Muscle of leg (tissue), 11 donors: ENCODE data around the gene HCCS. TPM values are rescaled to one million over a fixed set of nuclear protein-coding genes. Genes with fewer than 3 reads are reported as not detected.
"Not testable (repeated sequence)": the region's sequence is repeated elsewhere in the genome, so short reads cannot be mapped to it uniquely, and the experiment has no call there.

Experiments
- DNase-seq: peaks from one replicate; pipeline ENCODE4 v3.0.0; 2013
- H3K27ac ChIP-seq: one replicate; pipeline ENCODE4 v1.5.1; 2013; ENCODE audit warnings: mild to moderate bottlenecking, low read length, control low read depth
- H3K27me3 ChIP-seq: one replicate; pipeline ENCODE4 v1.6.1; 2013; ENCODE audit warnings: low read length; ENCODE audit not compliant: control insufficient read depth, insufficient read depth
- H3K36me3 ChIP-seq: one replicate; pipeline ENCODE4 v1.6.1; 2013; ENCODE audit warnings: low read length; ENCODE audit not compliant: control insufficient read depth, insufficient read depth
- H3K4me1 ChIP-seq: one replicate; pipeline ENCODE4 v1.6.1; 2013; ENCODE audit warnings: low read length; ENCODE audit not compliant: control insufficient read depth, insufficient read depth
- H3K4me3 ChIP-seq: one replicate; pipeline ENCODE4 v1.5.1; 2013; ENCODE audit warnings: low read length, control low read depth
- H3K9me3 ChIP-seq: replicated peaks from 2 replicates; pipeline ENCODE4 v1.6.1; 2013; ENCODE audit warnings: low read depth, low read length; ENCODE audit not compliant: control insufficient read depth
- WGBS: methylation state at CpG from one replicate; pipeline ENCODE4 v1.1.5; 2013; ENCODE audit warnings: missing lambda C conversion rate; ENCODE audit not compliant: insufficient coverage; 5-methylcytosine and 5-hydroxymethylcytosine counted together
- polyA plus RNA-seq, 8 donors: library from polyadenylated mRNA; unstranded; fragments of 120-200 nt; gene quantifications; one replicate each; pipeline versions ENCODE4 v1.2.1 to v1.2.3, GENCODE V29; 2013; ENCODE audit warnings: inconsistent platforms in 1 of 8, low replicate concordance in 1 of 8; ENCODE audit not compliant: insufficient read length in 8 of 8, insufficient read depth in 1 of 8
- total RNA-seq: library from RNA; stranded (reverse); fragments of 120-200 nt; gene quantifications from one replicate; pipeline ENCODE4 v1.2.4, GENCODE V29; 2013

The HCCS gene
- total and polyA plus RNA-seq, 9 donors, result 17.2 to 35.0 (median 27.7) TPM

- H3K4me1 ChIP-seq, result peaks cover 19% of the 10 kb centered on the region
- no peak overlapping the region for H3K4me3 ChIP-seq
- H3K27me3 ChIP-seq, result peaks cover 6% of the 10 kb centered on the region
- H3K9me3 ChIP-seq, result no peaks in the 10 kb centered on the region
- peaks cover 23% of the 10 kb centered on the region for H3K36me3 ChIP-seq
- peak; percentile 48 for DNase-seq
- H3K27ac ChIP-seq, result peak overlapping the region; percentile 45
Measured at GRCh38 chrX:11113731-11114130, 2.6 kb downstream of the HCCS start.

- Histone ChIP-seq H3K4me1 (peaks cover 11% of the 10 kb centered on the region), H3K36me3 (peaks cover 28% of the 10 kb centered on the region), H3K27me3 (peaks cover 15% of the 10 kb centered on the region), H3K9me3 (no peaks in the 10 kb centered on the region), H3K27ac (no peak overlapping the region), H3K4me3 (no peak overlapping the region)
- WGBS, result 84% methylated on average over 2 of the region's 3 CpGs
- DNase-seq, result no peak
Measured at GRCh38 chrX:11117745-11118144, 6.6 kb downstream of the HCCS start.

- no peaks in the 10 kb centered on the region for H3K9me3 ChIP-seq
- WGBS, result 77% methylated on average over 5 of the region's 8 CpGs
- H3K4me3 ChIP-seq, result no peak overlapping the region
- H3K36me3 ChIP-seq, result peaks cover 24% of the 10 kb centered on the region
- peaks cover 13% of the 10 kb centered on the region for H3K27me3 ChIP-seq
- no peak for DNase-seq
- H3K4me1 ChIP-seq, result no peaks in the 10 kb centered on the region
- H3K27ac ChIP-seq, result no peak overlapping the region
Measured at GRCh38 chrX:11119313-11119943, 8.3 kb downstream of the HCCS start.

- not testable (repeated sequence) for H3K4me3 ChIP-seq, DNase-seq, H3K9me3 ChIP-seq, H3K27ac ChIP-seq, H3K36me3 ChIP-seq, H3K4me1 ChIP-seq
- H3K27me3 ChIP-seq, result peaks cover 11% of the 10 kb centered on the region
- no CpG with 5 or more reads among the region's 6 CpGs for WGBS
Measured at GRCh38 chrX:11123087-11123486, 12.0 kb downstream of the HCCS start.

- Histone ChIP-seq H3K4me1 (no peaks in the 10 kb centered on the region), H3K27ac (no peak overlapping the region), H3K4me3 (no peak overlapping the region), H3K9me3 (no peaks in the 10 kb centered on the region), H3K27me3 (peaks cover 8% of the 10 kb centered on the region), H3K36me3 (peaks cover 5% of the 10 kb centered on the region)
- DNase-seq, result no peak
- WGBS, result no CpG with 5 or more reads among the region's 2 CpGs
Measured at GRCh38 chrX:11124112-11124511, 13.0 kb downstream of the HCCS start.

- Histone ChIP-seq H3K27me3 (peaks cover 5% of the 10 kb centered on the region), H3K36me3 (peaks cover 3% of the 10 kb centered on the region), H3K4me3 (no peak overlapping the region), H3K27ac (no peak overlapping the region), H3K9me3 (no peaks in the 10 kb centered on the region), H3K4me1 (no peaks in the 10 kb centered on the region)
- 63% methylated on average over 1 of the region's 5 CpGs for WGBS
- DNase-seq, result no peak
Measured at GRCh38 chrX:11125060-11125459, 13.9 kb downstream of the HCCS start.

GRCh38 chrX:11129534-11130105 is 18.5 kb downstream of the HCCS start:
- WGBS, result 38% methylated on average over 5 of the region's 5 CpGs
- no peaks in the 10 kb centered on the region for H3K9me3 ChIP-seq
- H3K27ac ChIP-seq, result no peak overlapping the region
- DNase-seq, result peak; percentile 56
- peaks cover 7% of the 10 kb centered on the region for H3K27me3 ChIP-seq
- H3K4me1 ChIP-seq, result no peaks in the 10 kb centered on the region
- no peak overlapping the region for H3K4me3 ChIP-seq
- H3K36me3 ChIP-seq, result no peaks in the 10 kb centered on the region

- Histone ChIP-seq H3K27ac (no peak overlapping the region), H3K36me3 (no peaks in the 10 kb centered on the region), H3K9me3 (no peaks in the 10 kb centered on the region), H3K4me1 (no peaks in the 10 kb centered on the region), H3K27me3 (peaks cover 7% of the 10 kb centered on the region), H3K4me3 (no peak overlapping the region)
- no peak for DNase-seq
- 78% methylated on average over 1 of the region's 3 CpGs for WGBS
Measured at GRCh38 chrX:11130136-11130535, 19.0 kb downstream of the HCCS start.

- no peak for DNase-seq
- Histone ChIP-seq H3K27me3 (peaks cover 7% of the 10 kb centered on the region), H3K27ac (no peak overlapping the region), H3K4me3 (no peak overlapping the region), H3K36me3 (no peaks in the 10 kb centered on the region), H3K4me1 (no peaks in the 10 kb centered on the region), H3K9me3 (no peaks in the 10 kb centered on the region)
Measured at GRCh38 chrX:11131146-11131545, 20.0 kb downstream of the HCCS start.

- Histone ChIP-seq H3K4me1 (peaks cover 3% of the 10 kb centered on the region), H3K27me3 (peaks cover 11% of the 10 kb centered on the region), H3K4me3 (no peak overlapping the region), H3K9me3 (no peaks in the 10 kb centered on the region), H3K27ac (no peak overlapping the region), H3K36me3 (no peaks in the 10 kb centered on the region)
- no peak for DNase-seq
- no CpG with 5 or more reads among the region's 2 CpGs for WGBS
Measured at GRCh38 chrX:11135564-11136185, 24.5 kb downstream of the HCCS start.
